DMS 273 (cell line): ENCODE data around the gene TSHZ2.

Experiments used
- DNase-seq: peaks from one replicate; lab custom pipeline; 2025; ENCODE audit not compliant: unreplicated experiment; lab: John Stamatoyannopoulos, UW

TSHZ2 gene

GRCh38 chr20:52972190-52972937 lies at the start of gene TSHZ2:
TSHZ2 (plus strand) TSS chr20:52972358; CDS start chr20:52973294, 936 bp downstream.
- DNase-seq = peak; percentile 72

GRCh38 chr20:52922436-52922835 lies 49.7 kb upstream of the TSHZ2 start:
- DNase-seq = no peak

GRCh38 chr20:52923123-52923937 lies 48.8 kb upstream of the TSHZ2 start:
- no peak for DNase-seq

- no peak for DNase-seq
Measured at GRCh38 chr20:52924411-52925271, 47.5 kb upstream of the TSHZ2 start.

- no peak for DNase-seq
Measured at GRCh38 chr20:52926505-52926904, 45.7 kb upstream of the TSHZ2 start.

- no peak for DNase-seq
Measured at GRCh38 chr20:52933867-52934266, 38.3 kb upstream of the TSHZ2 start.

GRCh38 chr20:52936351-52937340 lies 35.5 kb upstream of the TSHZ2 start:
- peak; percentile 86 for DNase-seq

- DNase-seq = peak; percentile 25
Measured at GRCh38 chr20:52937591-52938100, 34.5 kb upstream of the TSHZ2 start.

GRCh38 chr20:52939141-52939540 lies 33.0 kb upstream of the TSHZ2 start:
- DNase-seq = no peak

- peak; percentile 90 for DNase-seq
Measured at GRCh38 chr20:52941808-52942207, 30.4 kb upstream of the TSHZ2 start.

GRCh38 chr20:52943185-52943841 lies 28.8 kb upstream of the TSHZ2 start:
- peak; percentile 27 for DNase-seq

- no peak for DNase-seq
Measured at GRCh38 chr20:52945268-52945667, 26.9 kb upstream of the TSHZ2 start.

GRCh38 chr20:52945862-52946522 lies 26.2 kb upstream of the TSHZ2 start:
- no peak for DNase-seq

GRCh38 chr20:52948491-52948890 lies 23.7 kb upstream of the TSHZ2 start:
- no peak for DNase-seq

GRCh38 chr20:52953020-52953419 lies 19.1 kb upstream of the TSHZ2 start:
- DNase-seq = no peak

- no peak for DNase-seq
Measured at GRCh38 chr20:52954849-52955248, 17.3 kb upstream of the TSHZ2 start.

- peak; percentile 17 for DNase-seq
Measured at GRCh38 chr20:52958211-52958610, 13.9 kb upstream of the TSHZ2 start.

GRCh38 chr20:52959125-52959524 lies 13.0 kb upstream of the TSHZ2 start:
- DNase-seq = peak; percentile 87

- DNase-seq = no peak
Measured at GRCh38 chr20:52962183-52962582, 10.0 kb upstream of the TSHZ2 start.
